ENCODE data around the gene HSPA8. TPM values are rescaled to one million over a fixed set of nuclear protein-coding genes. Genes with fewer than 3 reads are reported as not detected.

HSPA8 gene
- total RNA-seq, 1 donor from 2014 or later, result 1,278 TPM

DNA sequence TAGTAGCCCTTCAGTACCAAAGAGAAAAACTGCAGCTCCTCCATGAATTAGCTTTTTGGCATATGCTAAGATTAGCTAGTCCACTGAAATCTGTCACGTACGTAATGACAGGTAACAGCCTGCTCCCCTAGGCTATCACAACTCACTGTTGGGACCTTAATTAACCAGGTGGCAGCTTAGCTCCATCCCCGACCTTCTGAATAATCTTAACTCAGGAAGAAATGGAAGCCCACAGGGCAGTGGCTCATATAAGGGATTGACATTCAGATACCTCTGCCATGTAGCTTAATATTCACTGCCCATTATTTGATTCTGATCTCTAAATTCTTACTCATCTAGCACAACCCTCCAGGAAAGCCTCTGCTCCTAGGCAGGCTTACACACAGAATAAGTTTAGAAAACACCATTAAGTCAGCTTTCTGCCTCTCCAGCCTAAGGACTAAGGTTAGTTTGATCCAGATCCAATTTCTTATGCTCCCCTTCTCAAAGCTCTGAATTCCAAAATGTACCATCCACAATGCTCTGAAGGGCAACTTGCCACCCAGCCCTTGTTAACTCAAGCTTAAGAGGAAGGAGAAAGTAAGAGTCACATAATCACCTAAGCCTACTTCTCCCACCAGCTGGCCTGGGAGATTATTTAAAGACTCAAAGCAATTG, 5.0 kb downstream of the HSPA8 start:
- Mint-ChIP-seq H3K36me3 (ENCODE audit: low read depth) (peaks cover 88% of the 10 kb centered on the region), H3K27me3 (no peaks in the 10 kb centered on the region), H3K9me3 (no peaks in the 10 kb centered on the region), H3K27ac (peak overlapping the region; percentile 41), H3K4me3 (peak overlapping the region; percentile 13), H3K4me1 (peaks cover 73% of the 10 kb centered on the region)
- TF ChIP-seq, protein P1, sequence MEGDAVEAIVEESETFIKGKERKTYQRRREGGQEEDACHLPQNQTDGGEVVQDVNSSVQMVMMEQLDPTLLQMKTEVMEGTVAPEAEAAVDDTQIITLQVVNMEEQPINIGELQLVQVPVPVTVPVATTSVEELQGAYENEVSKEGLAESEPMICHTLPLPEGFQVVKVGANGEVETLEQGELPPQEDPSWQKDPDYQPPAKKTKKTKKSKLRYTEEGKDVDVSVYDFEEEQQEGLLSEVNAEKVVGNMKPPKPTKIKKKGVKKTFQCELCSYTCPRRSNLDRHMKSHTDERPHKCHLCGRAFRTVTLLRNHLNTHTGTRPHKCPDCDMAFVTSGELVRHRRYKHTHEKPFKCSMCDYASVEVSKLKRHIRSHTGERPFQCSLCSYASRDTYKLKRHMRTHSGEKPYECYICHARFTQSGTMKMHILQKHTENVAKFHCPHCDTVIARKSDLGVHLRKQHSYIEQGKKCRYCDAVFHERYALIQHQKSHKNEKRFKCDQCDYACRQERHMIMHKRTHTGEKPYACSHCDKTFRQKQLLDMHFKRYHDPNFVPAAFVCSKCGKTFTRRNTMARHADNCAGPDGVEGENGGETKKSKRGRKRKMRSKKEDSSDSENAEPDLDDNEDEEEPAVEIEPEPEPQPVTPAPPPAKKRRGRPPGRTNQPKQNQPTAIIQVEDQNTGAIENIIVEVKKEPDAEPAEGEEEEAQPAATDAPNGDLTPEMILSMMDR (IDR thresholded peaks at IDR 0.05), result no peak
- CTCF ChIA-PET, result interaction anchor here (0.9 to 1.5 kb wide), 4 partner anchors 9 to 193 kb away, joined by 3 to 5 read pairs (median 4); no protein-coding TSS in a partner anchor
- intact Hi-C loops (cut with micrococcal nuclease), result no loop called here
- DNase-seq, result no peak
- no peak for ATAC-seq (ENCODE audit: low read depth)
- POLR2A ChIA-PET, result interaction anchor here (0.5 to 1.0 kb wide), 2 partner anchors 9 to 97 kb away, joined by 4 to 6 read pairs; no protein-coding TSS in a partner anchor

DNA sequence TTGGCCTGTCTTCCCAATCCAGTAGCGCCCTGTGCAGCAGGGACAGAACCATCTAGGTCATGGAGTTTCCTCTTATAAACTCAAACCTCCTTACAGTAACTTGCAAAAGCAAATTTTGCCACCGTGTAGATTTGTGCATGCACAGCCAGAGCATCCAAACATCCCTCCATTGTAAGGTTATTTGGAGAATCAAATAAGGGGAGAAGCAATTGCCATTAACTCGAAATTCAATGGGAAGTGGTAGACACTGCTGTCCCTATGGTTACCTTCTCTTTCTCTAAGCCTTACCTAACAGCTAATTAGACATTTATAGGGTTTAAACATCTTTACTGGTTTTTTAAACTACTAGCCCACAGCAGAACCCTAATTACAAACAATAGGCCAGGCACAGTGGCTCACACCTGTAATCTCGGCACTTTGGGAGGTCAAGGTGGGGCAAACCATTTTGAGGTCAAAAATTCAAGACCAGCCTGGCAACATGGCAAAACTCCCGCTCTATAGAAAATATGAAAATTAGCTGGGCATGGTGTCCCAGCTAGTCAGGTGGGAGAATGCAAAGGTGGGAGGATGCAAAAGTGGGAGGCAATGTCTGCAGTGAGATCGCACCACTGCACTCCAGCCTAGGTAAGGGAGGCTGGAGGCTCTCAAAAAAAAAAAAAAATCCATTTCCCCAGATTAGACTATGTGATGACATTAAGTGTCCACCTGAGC, 6.6 kb downstream of the HSPA8 start:
- intact Hi-C loops (cut with micrococcal nuclease), result no loop called here

DNA sequence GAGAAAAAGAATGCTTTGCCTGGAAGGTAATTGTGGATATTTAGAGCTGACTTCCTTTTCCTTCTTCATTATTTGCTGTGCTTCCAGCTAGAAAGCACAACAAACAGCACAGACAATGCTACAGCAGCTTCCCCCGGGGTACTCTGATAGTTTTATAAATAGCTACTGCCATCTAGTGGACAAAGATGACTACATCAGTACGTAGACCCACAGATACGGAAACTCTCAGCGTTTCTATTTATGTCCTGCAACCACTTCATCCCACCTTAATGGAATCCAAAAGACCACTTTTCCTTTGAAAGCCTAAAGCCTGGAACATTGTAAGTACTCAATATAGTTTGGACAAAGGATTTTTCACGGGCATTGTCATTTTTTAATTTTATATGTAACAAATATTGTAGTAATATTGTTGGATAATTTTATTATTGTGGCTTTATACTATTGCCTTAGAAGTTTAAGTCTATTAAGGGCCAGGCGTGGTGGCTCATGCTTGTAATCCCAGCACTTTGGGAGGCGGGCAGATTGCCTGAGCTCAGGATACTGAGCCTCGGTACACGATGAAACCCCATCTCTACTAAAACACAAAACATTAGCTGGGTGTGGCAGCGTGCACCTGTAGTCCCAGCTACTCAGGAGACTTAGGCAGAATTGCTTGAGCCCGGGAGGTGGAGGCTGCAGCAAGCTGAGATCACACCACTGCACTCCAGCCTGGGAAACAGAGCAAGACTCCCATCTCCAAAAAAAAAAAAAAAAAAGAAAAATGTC, 7.5 kb downstream of the HSPA8 start:
- TF ChIP-seq, protein P1 (IDR thresholded peaks at IDR 0.05), result peak; percentile 35
- CTCF ChIA-PET, result interaction anchor here (0.6 to 4.3 kb wide), 20 partner anchors 8 to 390 kb away, joined by 3 to 32 read pairs (median 4); partner anchors contain the start of gene HSPA8
- POLR2A ChIA-PET, result interaction anchor here (0.6 to 2.6 kb wide), 6 partner anchors 8 to 1560 kb away, joined by 3 to 22 read pairs (median 5); partner anchors contain the start of gene HSPA8
- Mint-ChIP-seq H3K9me3 (no peaks in the 10 kb centered on the region), H3K36me3 (ENCODE audit: low read depth) (peaks cover 70% of the 10 kb centered on the region), H3K4me1 (peaks cover 54% of the 10 kb centered on the region), H3K27ac (peak overlapping the region; percentile 61), H3K4me3 (no peak overlapping the region), H3K27me3 (no peaks in the 10 kb centered on the region)
- peak; percentile 87 for ATAC-seq (ENCODE audit: low read depth)
- intact Hi-C loops (cut with micrococcal nuclease), result loop anchor here (1.0 to 5.0 kb wide), 4 partner anchors 33 to 258 kb away; partner anchors contain the start of gene BSX
- DNase-seq, result no peak

More for the DNA sequence above, 6.6 kb downstream of the HSPA8 start:
- H3K36me3 Mint-ChIP-seq (ENCODE audit: low read depth), result peaks cover 79% of the 10 kb centered on the region
- CTCF ChIA-PET, result interaction anchor here (1.2 to 4.3 kb wide), 6 partner anchors 22 to 192 kb away, joined by 3 to 32 read pairs (median 6); no protein-coding TSS in a partner anchor
- peaks cover 63% of the 10 kb centered on the region for H3K4me1 Mint-ChIP-seq
- peak overlapping the region; percentile 50 for H3K27ac Mint-ChIP-seq
- H3K27me3 Mint-ChIP-seq, result no peaks in the 10 kb centered on the region
- H3K4me3 Mint-ChIP-seq, result peak overlapping the region; percentile 15
- ATAC-seq (ENCODE audit: low read depth) (no peak), DNase-seq (no peak)
- POLR2A ChIA-PET, result interaction anchor here (0.7 to 1.7 kb wide), 4 partner anchors 8 to 18 kb away, joined by 3 to 5 read pairs (median 4); no protein-coding TSS in a partner anchor
- no peaks in the 10 kb centered on the region for H3K9me3 Mint-ChIP-seq
- TF ChIP-seq, protein P1 (IDR thresholded peaks at IDR 0.05), result no peak

DNA sequence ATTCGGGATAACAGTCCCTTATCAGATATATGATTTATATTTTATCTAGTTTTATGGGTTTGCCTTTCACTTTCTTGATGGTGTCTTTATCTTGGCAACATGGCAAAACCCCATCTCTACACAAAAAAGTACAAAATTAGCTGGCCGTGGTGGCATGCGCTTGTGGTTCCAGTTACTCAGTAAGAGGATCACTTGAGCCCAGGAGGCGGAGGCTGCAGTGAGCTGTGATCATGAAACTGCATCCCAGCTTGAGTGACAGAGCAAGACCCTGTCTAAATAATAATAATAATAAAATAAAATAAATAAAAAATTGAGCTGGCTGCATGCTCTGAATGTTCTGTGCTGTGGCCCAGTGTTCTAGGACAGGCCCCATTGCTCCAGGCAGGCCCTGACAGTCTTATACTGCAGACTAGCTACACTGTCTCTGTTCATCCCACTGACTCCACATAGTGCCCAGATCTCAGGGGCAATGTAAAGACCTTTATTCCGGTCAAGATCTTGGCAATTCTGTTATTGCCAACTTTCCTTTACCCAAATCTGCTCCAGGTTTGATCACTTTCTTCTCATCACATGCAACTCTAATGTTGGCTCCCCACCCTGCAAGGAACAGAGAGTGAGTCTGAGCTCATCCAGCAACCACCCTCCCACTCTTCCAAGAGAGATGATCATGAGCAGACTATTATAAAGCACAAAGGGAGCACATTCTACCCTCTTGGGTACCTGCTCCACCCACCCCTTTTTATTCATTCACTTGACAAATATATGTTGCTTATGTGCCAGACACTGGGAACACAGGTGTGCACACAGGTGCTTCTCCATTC, 8.8 kb downstream of the HSPA8 start:
- intact Hi-C loops (cut with micrococcal nuclease), result loop anchor here (5.0 kb wide), 1 partner anchor 71 kb away; the partner anchor contains the start of gene BSX
- H3K9me3 Mint-ChIP-seq, result no peaks in the 10 kb centered on the region
- no peak for ATAC-seq (ENCODE audit: low read depth)

More for the DNA sequence above, 8.8 kb downstream of the HSPA8 start:
- Mint-ChIP-seq H3K4me1 (peaks cover 41% of the 10 kb centered on the region), H3K27me3 (no peaks in the 10 kb centered on the region), H3K27ac (no peak overlapping the region), H3K36me3 (ENCODE audit: low read depth) (peaks cover 57% of the 10 kb centered on the region), H3K4me3 (no peak overlapping the region)
- TF ChIP-seq, protein P1 (IDR thresholded peaks at IDR 0.05), result no peak
- CTCF ChIA-PET, result interaction anchor here (1.0 to 4.3 kb wide), 9 partner anchors 8 to 271 kb away, joined by 3 to 32 read pairs (median 7); no protein-coding TSS in a partner anchor
- POLR2A ChIA-PET, result interaction anchor here (2.6 kb wide), 1 partner anchor 9 kb away, joined by 22 read pairs; the partner anchor contains the start of gene HSPA8
- no peak for DNase-seq
